ENCODE results near the gene SLC30A9.

The SLC30A9 gene

GRCh38 chr4:42132099-42132498, 141.8 kb downstream of the SLC30A9 start:
- Histone ChIP-seq H3K27ac (ENCODE audit: insufficient read depth in 1 of 2, low read depth in 1 of 2, low read length in 2 of 2, poor library complexity in 1 of 2, severe bottlenecking in 2 of 2) (no peak overlapping the region), H3K27me3 (replicated peaks in 2 of 5; ENCODE audit: control insufficient read depth in 4 of 5, insufficient read depth in 5 of 5, low read length in 4 of 5) (no peaks in the 10 kb centered on the region), H3K4me1 (ENCODE audit: control extremely low read depth in 1 of 4, control insufficient read depth in 4 of 4, insufficient read depth in 4 of 4, low read length in 3 of 4) (peaks cover 0 to 6% (median 4%) of the 10 kb centered on the region in 4 experiments), H3K36me3 (ENCODE audit: control insufficient read depth in 4 of 4, insufficient read depth in 4 of 4, low read length in 3 of 4) (peaks cover 6 to 19% (median 10%) of the 10 kb centered on the region in 4 experiments), H3K9me3 (ENCODE audit: control extremely low read depth in 1 of 5, control insufficient read depth in 4 of 5, insufficient read depth in 2 of 5, low read depth in 1 of 5, low read length in 4 of 5) (peaks cover 0 to 1% (median 0%) of the 10 kb centered on the region in 5 experiments), H3K4me3 (ENCODE audit: control insufficient read depth in 1 of 7, extremely low read depth in 1 of 7, insufficient read depth in 4 of 7, low read depth in 2 of 7, low read length in 6 of 7) (no peak overlapping the region)
- 80% methylated on average over 5 of the region's 7 CpGs for WGBS (ENCODE audit: insufficient coverage)
- ChIA-PET POLR2A (no interaction called here), CTCF (interaction anchor here (1.1 kb wide), 1 partner anchor 10 kb away, joined by 4 read pairs; no protein-coding TSS in a partner anchor)
- DNase-seq: no peak

GRCh38 chr4:42133006-42133405, 142.7 kb downstream of the SLC30A9 start:
- Histone ChIP-seq H3K4me1 (ENCODE audit: control extremely low read depth in 1 of 4, control insufficient read depth in 4 of 4, insufficient read depth in 4 of 4, low read length in 3 of 4) (no peaks in the 10 kb centered on the region), H3K4me3 (ENCODE audit: control insufficient read depth in 1 of 7, extremely low read depth in 1 of 7, insufficient read depth in 4 of 7, low read depth in 2 of 7, low read length in 6 of 7) (no peak overlapping the region), H3K27me3 (replicated peaks in 2 of 5; ENCODE audit: control insufficient read depth in 4 of 5, insufficient read depth in 5 of 5, low read length in 4 of 5) (no peaks in the 10 kb centered on the region), H3K9me3 (ENCODE audit: control extremely low read depth in 1 of 5, control insufficient read depth in 4 of 5, insufficient read depth in 2 of 5, low read depth in 1 of 5, low read length in 4 of 5) (peaks cover 0 to 1% (median 0%) of the 10 kb centered on the region in 5 experiments), H3K27ac (ENCODE audit: insufficient read depth in 1 of 2, low read depth in 1 of 2, low read length in 2 of 2, poor library complexity in 1 of 2, severe bottlenecking in 2 of 2) (no peak overlapping the region), H3K36me3 (ENCODE audit: control insufficient read depth in 4 of 4, insufficient read depth in 4 of 4, low read length in 3 of 4) (peaks cover 6 to 23% (median 11%) of the 10 kb centered on the region in 4 experiments)
- no CpG with 5 or more reads among the region's 1 CpG for WGBS (ENCODE audit: insufficient coverage)
- ChIA-PET POLR2A (no interaction called here), CTCF (no interaction called here)
- no peak for DNase-seq

- H3K27ac ChIP-seq (ENCODE audit: insufficient read depth in 1 of 2, low read depth in 1 of 2, low read length in 2 of 2, poor library complexity in 1 of 2, severe bottlenecking in 2 of 2): no peak overlapping the region
- WGBS (ENCODE audit: insufficient coverage): 100% methylated on average over 2 of the region's 3 CpGs
- H3K9me3 ChIP-seq (ENCODE audit: control extremely low read depth in 1 of 5, control insufficient read depth in 4 of 5, insufficient read depth in 2 of 5, low read depth in 1 of 5, low read length in 4 of 5): peaks cover 0 to 1% (median 0%) of the 10 kb centered on the region in 5 experiments
- peaks cover 16 to 49% (median 26%) of the 10 kb centered on the region in 4 experiments for H3K36me3 ChIP-seq (ENCODE audit: control insufficient read depth in 4 of 4, insufficient read depth in 4 of 4, low read length in 3 of 4)
- no peaks in the 10 kb centered on the region for H3K27me3 ChIP-seq (replicated peaks in 2 of 5; ENCODE audit: control insufficient read depth in 4 of 5, insufficient read depth in 5 of 5, low read length in 4 of 5)
- no peak for DNase-seq
- ChIA-PET POLR2A (no interaction called here), CTCF (interaction anchor here (2.0 kb wide), 1 partner anchor 10 kb away, joined by 4 read pairs; no protein-coding TSS in a partner anchor)
- H3K4me3 ChIP-seq (ENCODE audit: control insufficient read depth in 1 of 7, extremely low read depth in 1 of 7, insufficient read depth in 4 of 7, low read depth in 2 of 7, low read length in 6 of 7): no peak overlapping the region
- H3K4me1 ChIP-seq (ENCODE audit: control extremely low read depth in 1 of 4, control insufficient read depth in 4 of 4, insufficient read depth in 4 of 4, low read length in 3 of 4): no peaks in the 10 kb centered on the region
Measured at GRCh38 chr4:42136371-42136770, 146.0 kb downstream of the SLC30A9 start.

All from common myeloid progenitor, CD34-positive (primary cell).